ENCODE results near the gene CSMD2. TPM values are rescaled to one million over a fixed set of nuclear protein-coding genes. Genes with fewer than 3 reads are reported as not detected.

CSMD2 gene
- total RNA-seq, 1 donor from 2014 or later = 1.3 TPM

- no peak for DNase-seq (ENCODE audit: low spot score)
These were observed 157.3 kb downstream of the CSMD2 start for GRCh38 chr1:34007760-34008159.

DNA sequence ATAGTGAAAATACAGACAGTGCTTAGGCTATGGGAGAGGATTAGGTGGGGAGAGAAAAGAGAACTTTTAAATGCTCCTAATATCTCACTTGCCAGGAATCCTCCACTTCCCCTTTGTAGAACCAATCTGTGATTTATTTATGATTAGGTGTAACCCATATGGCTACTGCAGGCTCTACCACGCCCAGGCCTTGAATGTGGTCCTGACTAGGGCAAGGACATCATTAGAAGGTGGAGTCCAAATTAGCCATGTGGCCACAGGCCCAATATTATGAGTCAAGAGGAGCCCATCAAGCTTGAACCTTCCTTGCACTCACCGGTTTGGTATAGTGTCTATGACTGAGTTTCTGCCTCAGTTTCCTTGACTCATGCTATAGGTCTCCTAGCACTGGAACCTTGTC lies 159.7 kb downstream of the CSMD2 start:
- DNase-seq (ENCODE audit: low spot score) = peak; percentile 16

DNA sequence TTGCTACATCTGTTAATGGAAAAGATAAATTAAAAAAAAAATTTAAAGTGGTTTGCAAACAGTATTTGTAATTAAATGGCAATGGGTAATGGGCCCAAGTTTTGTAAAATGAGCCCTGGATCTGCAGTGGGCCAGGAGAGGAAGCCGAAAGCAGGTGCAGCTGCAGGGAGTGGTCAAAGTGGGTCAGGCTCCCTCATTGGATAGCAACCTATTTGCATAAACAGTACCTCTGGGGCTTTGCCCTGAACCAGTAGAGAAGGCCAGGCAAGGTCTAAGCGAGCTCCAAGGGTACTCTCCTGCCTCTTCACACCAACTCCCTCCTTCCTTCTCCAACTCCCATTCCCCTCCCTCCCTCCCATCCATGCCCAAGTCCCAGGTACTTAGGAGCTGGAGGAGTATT lies 162.2 kb downstream of the CSMD2 start:
- peak; percentile 43 for DNase-seq (ENCODE audit: low spot score)

DNA sequence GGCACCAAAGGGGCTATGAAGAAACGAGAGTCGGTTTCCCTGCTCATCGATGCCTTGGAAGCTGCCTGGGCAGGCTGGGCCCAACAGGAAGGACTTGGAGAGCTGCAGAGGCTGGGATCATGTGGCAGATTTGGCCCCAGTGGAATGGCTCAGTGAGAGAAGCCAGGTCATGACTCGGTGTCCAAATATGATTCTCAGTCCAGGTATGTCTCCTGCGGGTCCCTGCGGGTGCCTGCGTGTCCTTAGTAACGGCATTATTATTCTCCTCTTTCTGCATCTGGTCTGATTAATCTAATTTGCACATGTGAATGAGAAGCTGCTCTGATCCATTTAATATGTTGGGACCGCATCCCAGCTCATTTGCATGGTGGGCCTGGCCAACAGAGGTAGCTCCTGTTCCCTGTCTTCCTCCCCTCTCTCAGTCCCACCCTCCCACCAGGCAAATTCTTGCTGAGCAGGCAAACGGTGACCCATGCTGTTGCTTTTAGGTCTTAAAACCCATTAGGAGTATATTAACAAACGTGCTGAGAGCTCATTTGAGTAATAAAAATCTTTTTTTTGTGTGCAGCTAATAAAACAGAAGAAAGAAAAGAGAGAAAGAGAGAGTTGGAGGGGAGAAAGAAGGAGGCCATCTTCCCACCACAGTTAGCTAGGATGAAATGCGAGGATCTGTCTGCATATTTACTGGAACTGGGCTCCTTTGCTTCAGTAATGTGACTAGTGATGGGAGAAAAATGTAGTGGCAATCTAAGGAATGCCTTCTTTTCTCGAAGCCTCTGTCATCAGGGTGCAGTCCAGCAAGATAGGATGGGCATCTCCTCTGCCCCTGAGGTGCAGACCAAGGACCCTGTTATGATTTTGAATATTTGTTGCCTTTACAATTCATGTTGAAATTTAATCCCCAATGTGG lies 167.6 kb downstream of the CSMD2 start:
- peak; percentile 47 for DNase-seq (ENCODE audit: low spot score)

DNA sequence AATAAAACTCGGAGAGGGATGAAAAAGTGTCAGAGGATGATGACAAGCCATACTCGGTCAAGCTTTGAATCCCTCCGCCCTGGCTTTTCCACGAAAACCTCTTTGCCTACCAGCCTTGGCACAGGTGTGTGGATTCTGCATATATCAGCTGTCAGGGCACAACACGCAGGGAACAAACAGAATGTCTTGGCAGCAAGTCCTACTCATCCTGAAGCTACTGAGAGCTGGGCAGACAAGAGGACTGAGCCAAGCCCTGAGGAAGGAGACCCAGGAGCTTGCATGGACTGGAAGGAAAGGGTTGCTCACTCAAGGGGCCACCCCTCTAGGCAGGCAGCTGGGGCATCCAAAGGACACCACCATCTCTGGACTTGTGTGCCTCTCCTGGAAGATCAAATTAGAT lies 168.7 kb downstream of the CSMD2 start:
- peak; percentile 78 for DNase-seq (ENCODE audit: low spot score)

DNA sequence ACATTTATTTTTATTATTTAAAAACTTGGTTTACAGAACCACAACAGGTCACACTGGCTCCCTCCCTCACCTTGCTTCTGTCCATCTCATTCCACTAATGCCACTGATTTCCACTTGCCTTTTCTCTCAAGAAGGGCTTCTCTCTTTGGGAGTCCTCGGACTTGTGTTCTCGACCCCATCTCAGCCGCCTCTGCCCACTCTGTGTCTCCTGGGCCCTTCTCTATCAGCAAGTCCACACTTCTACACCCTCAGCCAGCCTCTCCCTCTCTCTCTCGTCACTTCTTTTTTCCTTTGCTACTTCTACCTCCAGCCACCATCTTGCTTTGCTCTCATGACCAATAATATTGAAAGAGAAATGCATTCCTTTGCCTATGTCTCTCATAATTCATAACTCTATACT lies 171.7 kb downstream of the CSMD2 start:
- peak; percentile 57 for DNase-seq (ENCODE audit: low spot score)

DNA sequence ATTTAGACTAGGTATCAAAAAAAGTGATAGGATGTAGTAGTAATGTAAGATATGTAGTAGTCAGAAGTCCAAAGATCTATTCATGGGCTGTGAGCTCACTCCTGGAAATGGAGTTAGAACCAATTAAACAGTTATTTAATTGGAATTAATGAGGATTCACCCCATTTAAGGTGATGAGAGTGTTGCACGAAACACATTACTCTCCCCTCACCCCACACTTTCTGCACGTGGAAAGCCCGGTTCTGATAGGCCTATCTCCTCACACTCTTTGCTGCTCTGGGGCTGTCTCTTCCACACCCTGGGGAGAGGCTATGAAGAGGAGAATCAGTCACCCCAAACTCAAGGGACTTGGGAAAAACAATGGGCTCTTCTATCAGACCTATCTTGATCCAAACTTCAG lies 174.7 kb downstream of the CSMD2 start:
- peak; percentile 16 for DNase-seq (ENCODE audit: low spot score)

DNA sequence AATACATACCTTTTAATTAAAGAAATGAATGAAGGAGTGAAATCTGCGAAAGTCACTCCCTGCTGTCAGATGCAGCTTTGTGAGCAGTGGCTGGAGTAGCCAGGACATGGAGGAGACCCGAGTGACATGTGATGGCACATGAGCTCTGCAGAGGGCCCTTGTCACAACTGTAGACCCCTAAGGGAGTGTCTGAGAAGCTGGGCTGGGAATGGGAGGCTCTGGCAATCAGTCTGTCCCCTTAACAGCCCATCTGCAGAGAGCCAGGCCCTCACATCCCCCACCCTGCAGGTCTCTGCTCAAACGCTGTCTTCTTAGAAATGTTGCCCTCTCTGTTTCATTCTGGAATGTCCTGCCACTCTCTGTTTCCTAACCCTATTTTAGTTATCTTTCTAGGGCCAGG lies 176.9 kb downstream of the CSMD2 start:
- peak; percentile 72 for DNase-seq (ENCODE audit: low spot score)

DNA sequence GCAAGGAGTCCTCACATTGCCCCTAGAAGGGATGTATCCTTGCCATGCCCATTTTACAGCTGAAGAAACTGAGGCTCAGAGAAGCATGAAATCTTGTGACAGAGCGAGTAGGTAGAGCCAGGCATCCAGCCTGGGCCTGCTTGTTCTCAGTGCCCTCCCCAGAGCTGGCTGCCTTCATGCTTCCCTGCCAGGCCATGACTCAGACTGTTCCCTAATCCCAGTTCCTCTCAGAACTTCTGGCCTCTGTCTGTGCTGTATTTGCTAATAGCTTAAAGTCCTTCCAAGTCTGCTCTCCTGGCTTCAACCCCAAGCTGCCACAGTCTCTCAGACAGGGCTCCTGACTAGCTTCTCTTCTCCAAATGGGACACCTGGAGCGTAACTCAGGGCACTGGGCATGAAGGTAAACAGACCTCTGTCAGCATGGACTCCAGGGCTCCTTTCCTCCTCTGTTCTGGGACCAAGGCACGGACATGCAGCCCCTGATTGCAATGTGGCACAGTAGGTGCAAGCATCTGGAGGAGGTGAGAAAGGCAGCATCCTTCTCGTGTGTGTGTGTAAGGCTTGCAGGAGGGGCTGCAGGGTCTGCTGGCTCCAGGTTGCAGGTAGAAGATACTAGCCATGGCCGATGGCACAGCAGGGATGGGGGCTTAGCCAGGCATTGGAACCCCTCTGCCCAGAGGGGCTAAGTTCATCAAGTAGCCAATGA lies 178.5 kb downstream of the CSMD2 start:
- DNase-seq (ENCODE audit: low spot score) = peak; percentile 87

- DNase-seq (ENCODE audit: low spot score) = peak; percentile 53
These were observed 179.4 kb downstream of the CSMD2 start for GRCh38 chr1:33985656-33986055.

DNA sequence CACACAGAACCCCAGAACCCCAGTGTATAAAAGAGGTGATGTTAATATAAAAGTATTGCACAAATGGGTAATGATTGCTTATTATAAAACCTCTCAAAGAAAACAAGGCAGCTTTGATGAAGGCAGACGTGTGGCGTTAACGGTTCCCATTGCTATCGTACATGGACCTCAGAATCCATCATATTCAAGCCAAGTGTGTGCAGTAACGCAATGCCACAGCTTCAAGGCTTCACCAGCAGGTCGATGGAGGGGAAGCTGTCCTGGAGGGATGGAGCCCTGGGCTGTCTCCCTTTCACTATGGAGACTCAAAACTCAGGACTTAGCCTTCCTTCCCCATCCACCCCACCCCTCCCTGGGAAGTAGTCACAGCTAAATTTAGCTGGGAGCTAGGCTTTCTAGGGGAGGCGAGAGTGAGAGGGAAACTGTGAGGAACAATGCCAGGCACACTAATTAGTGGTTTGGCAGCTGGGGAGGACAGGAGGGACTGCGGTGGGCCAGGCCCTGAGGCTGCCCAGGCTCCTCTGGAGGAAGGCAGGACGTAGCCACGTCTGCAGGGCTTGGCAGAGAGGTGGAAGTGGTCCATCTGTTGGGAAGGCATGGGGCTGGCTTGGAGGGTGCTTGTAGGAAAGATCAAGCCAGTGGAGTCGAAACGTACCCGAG lies 180.0 kb downstream of the CSMD2 start:
- DNase-seq (ENCODE audit: low spot score) = peak; percentile 18

DNA sequence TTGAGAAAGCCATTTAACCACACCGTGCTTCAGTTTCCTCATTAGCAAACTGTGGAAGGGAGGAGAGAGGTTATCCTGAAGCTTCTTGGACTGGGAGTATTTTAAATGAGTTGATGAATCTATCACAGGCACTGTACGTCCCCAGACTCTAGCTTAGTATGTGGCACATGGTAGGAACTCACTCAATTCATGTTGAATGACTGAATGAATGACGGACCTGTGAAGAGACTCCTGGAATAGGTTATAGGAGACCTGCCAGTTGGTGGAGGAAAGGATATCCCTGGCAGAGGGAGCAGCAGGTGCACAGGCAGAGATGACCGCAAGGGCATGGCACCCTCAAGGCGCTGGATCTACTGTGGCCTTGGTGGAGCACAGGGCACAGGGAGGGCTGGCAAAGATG lies 182.6 kb downstream of the CSMD2 start:
- no peak for DNase-seq (ENCODE audit: low spot score)

GRCh38 chr1:33979341-33979740 lies 185.7 kb downstream of the CSMD2 start:
- DNase-seq (ENCODE audit: low spot score) = no peak

GRCh38 chr1:33975961-33976360 lies 189.1 kb downstream of the CSMD2 start:
- DNase-seq (ENCODE audit: low spot score) = no peak

GRCh38 chr1:33973799-33974545 lies 191.1 kb downstream of the CSMD2 start:
- no peak for DNase-seq (ENCODE audit: low spot score)

DNA sequence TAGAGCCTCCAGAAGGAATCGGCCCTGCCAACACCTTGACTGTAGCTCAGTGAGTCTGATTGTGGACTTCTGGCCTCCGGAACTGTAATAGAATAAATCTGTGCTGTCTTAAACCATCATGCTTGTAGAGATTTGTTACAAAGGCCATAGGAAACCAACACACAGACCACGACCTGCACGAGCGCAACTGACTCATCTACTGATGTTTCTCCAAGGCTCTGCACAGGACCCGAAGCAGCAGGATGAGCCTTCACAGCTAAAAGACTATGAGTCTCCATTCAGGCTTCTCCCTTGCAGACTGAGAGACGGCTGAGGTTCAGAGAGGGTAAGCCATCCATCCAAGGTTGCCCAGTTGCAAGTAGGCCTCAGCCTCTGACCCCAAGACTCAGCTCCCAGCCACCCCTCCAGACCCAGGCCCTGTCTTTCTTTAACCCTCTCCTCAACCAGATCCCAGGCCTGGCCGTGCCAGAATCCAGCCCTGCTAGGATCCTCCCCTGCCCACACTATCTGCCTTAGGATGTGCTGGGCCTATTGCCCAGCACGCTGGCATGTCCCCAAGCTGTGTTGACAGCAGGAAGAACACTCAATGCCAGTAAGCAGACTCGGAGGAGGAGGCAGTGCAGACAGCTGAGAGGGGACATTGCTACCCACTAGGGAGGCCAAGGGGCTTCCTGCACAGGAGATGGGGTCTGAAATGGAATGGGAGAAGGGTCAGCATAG lies 192.2 kb downstream of the CSMD2 start:
- no peak for DNase-seq (ENCODE audit: low spot score)

GRCh38 chr1:33971913-33972312 lies 193.1 kb downstream of the CSMD2 start:
- DNase-seq (ENCODE audit: low spot score) = no peak

- DNase-seq (ENCODE audit: low spot score) = no peak
These were observed 193.9 kb downstream of the CSMD2 start for GRCh38 chr1:33971018-33971710.

- DNase-seq (ENCODE audit: low spot score) = no peak
These were observed 194.7 kb downstream of the CSMD2 start for GRCh38 chr1:33970148-33970825.

Measured in mesenteric fat pad (tissue), 1 donor.